Activated B cell treated with CpG ODN at 0.5 μM for 24 hours (primary cell): ENCODE measurements around the gene SSR2. TPM values are rescaled to one million over a fixed set of nuclear protein-coding genes. Genes with fewer than 3 reads are reported as not detected.
A peak's percentile ranks its signal among the peaks of the same experiment; 100 is the strongest.

Source experiments
- ATAC-seq: fragments of 200-7000 bp; cut with Tn5 transposase; one replicate; pipeline ENCODE4 v1.10.0; 2021; ENCODE audit warnings: low read depth, mild to moderate bottlenecking, moderate library complexity
- CTCF ChIA-PET: fragments of 350-600 bp; sonication (Branson Sonifier 250); formaldehyde crosslinking; loops from one replicate; lab custom pipeline; 2021; ENCODE audit warnings: antibody characterized with exemption; lab: Charles Lee
- POLR2A ChIA-PET: fragments of 350-600 bp; sonication (Branson Sonifier 250); formaldehyde crosslinking; loops from one replicate; lab custom pipeline; 2021; ENCODE audit warnings: antibody characterized with exemption; lab: Charles Lee
- DNase-seq: peaks from one replicate; pipeline ENCODE4 v3.0.0; 2022
- H3K27ac Mint-ChIP-seq: one replicate; pipeline ENCODE4 v1.8.0; 2020; ENCODE audit warnings: mixed read lengths
- H3K27me3 Mint-ChIP-seq: one replicate; pipeline ENCODE4 v1.8.0; 2021; ENCODE audit warnings: mixed read lengths
- H3K36me3 Mint-ChIP-seq: one replicate; pipeline ENCODE4 v1.8.0; 2021; ENCODE audit warnings: low read depth, mixed read lengths
- H3K4me1 Mint-ChIP-seq: one replicate; pipeline ENCODE4 v1.8.0; 2021; ENCODE audit warnings: mixed read lengths
- H3K4me3 Mint-ChIP-seq: one replicate; pipeline ENCODE4 v1.8.0; 2020; ENCODE audit warnings: mild to moderate bottlenecking, mixed read lengths
- H3K9me3 Mint-ChIP-seq: one replicate; pipeline ENCODE4 v1.8.0; 2020; ENCODE audit warnings: mixed read lengths
- intact Hi-C: fragments of 100-400 bp; cut with micrococcal nuclease; formaldehyde crosslinking; loops from one replicate; pipeline ENCODE4 v1.15.1; 2024
- total RNA-seq: library from RNA; stranded (reverse); gene quantifications from 2 replicates; pipeline ENCODE4 v1.2.3, GENCODE V29; 2022
- TF ChIP-seq, protein P1 (sequence below): fragments of 200-600 bp; IDR thresholded peaks from one replicate; pipeline ENCODE4 v1.8.0; 2022; ENCODE audit warnings: antibody characterized with exemption, mild to moderate bottlenecking

Gene SSR2
- total RNA-seq, 1 donor from 2014 or later = 136 TPM

DNA sequence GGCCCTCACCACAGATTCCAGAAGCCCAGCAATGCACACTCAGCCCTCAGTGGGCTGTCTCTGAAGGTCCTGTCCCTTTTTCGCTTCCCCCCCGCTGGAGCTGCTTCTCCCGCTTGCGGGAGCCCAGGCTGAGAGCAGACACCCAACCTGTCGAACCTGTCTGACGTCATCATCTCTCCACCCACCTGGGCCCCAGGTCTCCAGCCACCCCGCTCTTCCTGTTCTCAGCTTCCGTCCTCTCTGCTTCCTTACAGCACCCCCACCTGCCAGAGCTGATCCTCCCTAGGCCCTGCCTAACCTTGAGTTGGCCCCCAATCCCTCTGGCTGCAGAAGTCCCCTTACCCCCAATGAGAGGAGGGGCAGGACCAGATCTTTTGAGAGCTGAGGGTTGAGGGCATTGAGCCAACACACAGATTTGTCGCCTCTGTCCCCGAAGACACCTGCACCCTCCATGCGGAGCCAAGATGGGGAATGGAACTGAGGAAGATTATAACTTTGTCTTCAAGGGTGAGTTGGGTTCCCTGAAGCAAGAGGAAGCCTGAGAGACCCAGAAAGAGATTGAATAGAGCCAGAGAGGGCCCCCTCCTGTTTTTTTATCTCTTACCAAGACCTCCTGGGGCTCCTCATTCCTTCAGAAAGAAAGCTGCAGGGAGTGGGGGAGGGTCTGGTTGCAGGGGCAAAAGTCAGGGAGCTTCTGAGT, 40.3 kb upstream of the SSR2 start, which contains the start of gene RAB25:
TSS of gene RAB25 (plus strand) at position 224 of the 700 bp plus-strand sequence. CDS start at position 465, 241 bp downstream.
- no peaks in the 10 kb centered on the region for H3K9me3 Mint-ChIP-seq
- no peaks in the 10 kb centered on the region for H3K27me3 Mint-ChIP-seq
- intact Hi-C loops = no loop called here
- no peak within 1 kb of the TSS for H3K4me3 Mint-ChIP-seq
- ChIA-PET CTCF (no interaction called here), POLR2A (no interaction called here)
- no peak for DNase-seq
- H3K27ac Mint-ChIP-seq = no peak within 1 kb of the TSS
- peaks cover 20% of the 10 kb centered on the region for H3K36me3 Mint-ChIP-seq
- H3K4me1 Mint-ChIP-seq = peaks cover 5% of the 10 kb centered on the region
- TF ChIP-seq, protein P1, sequence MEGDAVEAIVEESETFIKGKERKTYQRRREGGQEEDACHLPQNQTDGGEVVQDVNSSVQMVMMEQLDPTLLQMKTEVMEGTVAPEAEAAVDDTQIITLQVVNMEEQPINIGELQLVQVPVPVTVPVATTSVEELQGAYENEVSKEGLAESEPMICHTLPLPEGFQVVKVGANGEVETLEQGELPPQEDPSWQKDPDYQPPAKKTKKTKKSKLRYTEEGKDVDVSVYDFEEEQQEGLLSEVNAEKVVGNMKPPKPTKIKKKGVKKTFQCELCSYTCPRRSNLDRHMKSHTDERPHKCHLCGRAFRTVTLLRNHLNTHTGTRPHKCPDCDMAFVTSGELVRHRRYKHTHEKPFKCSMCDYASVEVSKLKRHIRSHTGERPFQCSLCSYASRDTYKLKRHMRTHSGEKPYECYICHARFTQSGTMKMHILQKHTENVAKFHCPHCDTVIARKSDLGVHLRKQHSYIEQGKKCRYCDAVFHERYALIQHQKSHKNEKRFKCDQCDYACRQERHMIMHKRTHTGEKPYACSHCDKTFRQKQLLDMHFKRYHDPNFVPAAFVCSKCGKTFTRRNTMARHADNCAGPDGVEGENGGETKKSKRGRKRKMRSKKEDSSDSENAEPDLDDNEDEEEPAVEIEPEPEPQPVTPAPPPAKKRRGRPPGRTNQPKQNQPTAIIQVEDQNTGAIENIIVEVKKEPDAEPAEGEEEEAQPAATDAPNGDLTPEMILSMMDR = no peak
- no peak for ATAC-seq

GRCh38 chr1:156056326-156056849, 35.6 kb upstream of the SSR2 start:
- peaks cover 29% of the 10 kb centered on the region for H3K36me3 Mint-ChIP-seq
- H3K4me3 Mint-ChIP-seq = peak overlapping the region; percentile 2
- intact Hi-C loops = loop anchor here (10.0 kb wide), 1 partner anchor 802 kb away; the partner anchor contains the start of gene ENTREP3
- no peaks in the 10 kb centered on the region for H3K27me3 Mint-ChIP-seq
- CTCF ChIA-PET = interaction anchor here (1.0 kb wide), 1 partner anchor 10 kb away, joined by 3 read pairs; no protein-coding TSS in a partner anchor
- POLR2A ChIA-PET = interaction anchor here (0.9 kb wide), 1 partner anchor 78 kb away, joined by 4 read pairs; the partner anchor contains the start of gene ARHGEF2
- TF ChIP-seq, protein P1 = no peak
- no peak overlapping the region for H3K27ac Mint-ChIP-seq
- no peak for ATAC-seq
- no peaks in the 10 kb centered on the region for H3K9me3 Mint-ChIP-seq
- no peak for DNase-seq
- H3K4me1 Mint-ChIP-seq = peaks cover 29% of the 10 kb centered on the region

DNA sequence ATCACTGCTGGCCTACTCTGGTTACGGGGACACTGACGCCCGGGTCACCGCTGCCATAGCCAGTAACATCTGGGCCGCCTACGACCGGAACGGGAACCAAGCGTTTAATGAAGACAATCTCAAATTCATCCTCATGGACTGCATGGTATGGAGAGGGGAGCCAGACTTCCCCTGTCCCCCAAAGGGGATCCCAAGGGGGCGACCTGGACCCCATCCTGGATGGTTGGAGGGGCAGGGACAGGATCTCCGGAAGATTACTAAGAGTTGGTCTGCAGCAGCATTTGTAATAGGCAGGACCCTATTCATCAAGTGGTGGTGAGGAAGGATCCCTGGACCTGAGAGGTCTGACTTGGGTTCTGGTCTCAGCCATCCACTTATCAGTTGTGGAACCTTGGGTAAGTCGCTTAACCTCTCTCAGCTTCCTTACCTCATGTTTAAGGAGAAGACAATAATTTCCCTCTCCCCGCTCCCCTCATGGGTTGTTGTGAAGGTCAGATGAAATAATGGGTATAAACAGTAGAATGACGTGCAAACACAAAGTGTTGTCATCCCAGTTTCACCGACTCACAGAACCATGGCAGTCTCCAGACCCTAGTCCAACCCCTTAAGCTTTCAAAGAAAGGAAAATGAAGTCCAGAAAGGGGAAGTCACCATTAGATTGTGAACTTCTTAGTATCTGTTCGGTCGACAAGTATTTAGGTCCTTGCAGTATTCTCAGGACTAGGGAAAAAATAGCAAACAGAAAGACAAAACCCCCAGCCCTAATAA, 34.7 kb upstream of the SSR2 start:
- no peaks in the 10 kb centered on the region for H3K9me3 Mint-ChIP-seq
- TF ChIP-seq, protein P1 = no peak
- DNase-seq = no peak
- ChIA-PET POLR2A (no interaction called here), CTCF (interaction anchor here (1.0 kb wide), 1 partner anchor 11 kb away, joined by 3 read pairs; no protein-coding TSS in a partner anchor)
- no peaks in the 10 kb centered on the region for H3K27me3 Mint-ChIP-seq
- peak overlapping the region; percentile 93 for H3K4me3 Mint-ChIP-seq
- H3K27ac Mint-ChIP-seq = peak overlapping the region; percentile 72
- peaks cover 29% of the 10 kb centered on the region for H3K36me3 Mint-ChIP-seq
- H3K4me1 Mint-ChIP-seq = peaks cover 29% of the 10 kb centered on the region
- ATAC-seq = no peak
- intact Hi-C loops = loop anchor here (2.0 to 10.0 kb wide), 2 partner anchors 43 to 801 kb away; partner anchors contain the start of gene ENTREP3

GRCh38 chr1:156054500-156055280, 33.9 kb upstream of the SSR2 start, which contains the start of gene LAMTOR2:
Gene LAMTOR2 (plus strand): TSS chr1:156054782. CDS start chr1:156054890, 108 bp downstream.
- intact Hi-C loops = loop anchor here (1.0 to 10.0 kb wide), 12 partner anchors 28 to 800 kb away; partner anchors contain the start of genes ARHGEF2, CCT3, ENTREP3 and KHDC4
- TF ChIP-seq, protein P1 = no peak
- Mint-ChIP-seq H3K36me3 (peaks cover 35% of the 10 kb centered on the region), H3K9me3 (no peaks in the 10 kb centered on the region), H3K27ac (peak within 1 kb of the TSS; percentile 97), H3K4me1 (peaks cover 29% of the 10 kb centered on the region), H3K27me3 (no peaks in the 10 kb centered on the region), H3K4me3 (peak within 1 kb of the TSS; percentile 93)
- CTCF ChIA-PET = interaction anchor here (1.9 kb wide), 1 partner anchor 29 kb away, joined by 4 read pairs; no protein-coding TSS in a partner anchor
- POLR2A ChIA-PET = no interaction called here
- ATAC-seq = peak; percentile 73
- peak; percentile 94 for DNase-seq
